ENCODE results near the gene PRUNE2. TPM values are rescaled to one million over a fixed set of nuclear protein-coding genes. Genes with fewer than 3 reads are reported as not detected.

Gene PRUNE2
- polyA plus RNA-seq, 1 experiment = 0.78 TPM

GRCh38 chr9:76626980-76627379 is 278.9 kb downstream of the PRUNE2 start:
- H3K4me3 ChIP-seq (ENCODE audit: low read depth, low read length) = no peak overlapping the region
- no peaks in the 10 kb centered on the region for H3K36me3 ChIP-seq (ENCODE audit: control insufficient read depth, insufficient read depth, low read length)
- DNase-seq (ENCODE audit: low read depth) = no peak
- no peaks in the 10 kb centered on the region for H3K27me3 ChIP-seq (ENCODE audit: control insufficient read depth, insufficient read depth, low read length)
- TF ChIP-seq CTCF (IDR thresholded peaks at IDR 0.05; ENCODE audit: insufficient read depth, low read depth, low read length) = no peak
- ChIA-PET CTCF (no interaction called here), POLR2A (no interaction called here)

GRCh38 chr9:76626141-76626540 is 279.8 kb downstream of the PRUNE2 start:
- Histone ChIP-seq H3K4me3 (ENCODE audit: low read depth, low read length) (no peak overlapping the region), H3K36me3 (ENCODE audit: control insufficient read depth, insufficient read depth, low read length) (no peaks in the 10 kb centered on the region), H3K27me3 (ENCODE audit: control insufficient read depth, insufficient read depth, low read length) (no peaks in the 10 kb centered on the region)
- no peak for DNase-seq (ENCODE audit: low read depth)
- CTCF ChIA-PET = no interaction called here
- no peak for TF ChIP-seq CTCF (IDR thresholded peaks at IDR 0.05; ENCODE audit: insufficient read depth, low read depth, low read length)
- POLR2A ChIA-PET = no interaction called here

- no peak overlapping the region for H3K4me3 ChIP-seq (ENCODE audit: low read depth, low read length)
- POLR2A ChIA-PET = no interaction called here
- no peak for TF ChIP-seq CTCF (IDR thresholded peaks at IDR 0.05; ENCODE audit: insufficient read depth, low read depth, low read length)
- no peak for DNase-seq (ENCODE audit: low read depth)
- no peaks in the 10 kb centered on the region for H3K27me3 ChIP-seq (ENCODE audit: control insufficient read depth, insufficient read depth, low read length)
- H3K36me3 ChIP-seq (ENCODE audit: control insufficient read depth, insufficient read depth, low read length) = no peaks in the 10 kb centered on the region
- CTCF ChIA-PET = interaction anchor here (0.7 kb wide), 1 partner anchor 67 kb away, joined by 3 read pairs; no protein-coding TSS in a partner anchor
Measured at GRCh38 chr9:76624391-76625048, 281.4 kb downstream of the PRUNE2 start.

- DNase-seq (ENCODE audit: low read depth) = no peak
- H3K27me3 ChIP-seq (ENCODE audit: control insufficient read depth, insufficient read depth, low read length) = no peaks in the 10 kb centered on the region
- no peak for TF ChIP-seq CTCF (IDR thresholded peaks at IDR 0.05; ENCODE audit: insufficient read depth, low read depth, low read length)
- H3K36me3 ChIP-seq (ENCODE audit: control insufficient read depth, insufficient read depth, low read length) = no peaks in the 10 kb centered on the region
- ChIA-PET POLR2A (no interaction called here), CTCF (interaction anchor here (0.5 to 1.9 kb wide), 3 partner anchors 10 to 174 kb away, joined by 3 to 4 read pairs (median 3); no protein-coding TSS in a partner anchor)
- H3K4me3 ChIP-seq (ENCODE audit: low read depth, low read length) = no peak overlapping the region
Measured at GRCh38 chr9:76620996-76621395, 284.9 kb downstream of the PRUNE2 start.

- no peak for TF ChIP-seq CTCF (IDR thresholded peaks at IDR 0.05; ENCODE audit: insufficient read depth, low read depth, low read length)
- DNase-seq (ENCODE audit: low read depth) = no peak
- H3K27me3 ChIP-seq (ENCODE audit: control insufficient read depth, insufficient read depth, low read length) = no peaks in the 10 kb centered on the region
- no peak overlapping the region for H3K4me3 ChIP-seq (ENCODE audit: low read depth, low read length)
- ChIA-PET POLR2A (no interaction called here), CTCF (interaction anchor here (0.5 to 1.9 kb wide), 3 partner anchors 11 to 173 kb away, joined by 3 to 4 read pairs (median 3); no protein-coding TSS in a partner anchor)
- H3K36me3 ChIP-seq (ENCODE audit: control insufficient read depth, insufficient read depth, low read length) = no peaks in the 10 kb centered on the region
Measured at GRCh38 chr9:76620581-76620980, 285.3 kb downstream of the PRUNE2 start.
